ENCODE data around the gene GADL1. TPM values are rescaled to one million over a fixed set of nuclear protein-coding genes. Genes with fewer than 3 reads are reported as not detected.

GADL1 gene
- total RNA-seq, 1 experiment from 2014 or later = 0.09 TPM

DNA sequence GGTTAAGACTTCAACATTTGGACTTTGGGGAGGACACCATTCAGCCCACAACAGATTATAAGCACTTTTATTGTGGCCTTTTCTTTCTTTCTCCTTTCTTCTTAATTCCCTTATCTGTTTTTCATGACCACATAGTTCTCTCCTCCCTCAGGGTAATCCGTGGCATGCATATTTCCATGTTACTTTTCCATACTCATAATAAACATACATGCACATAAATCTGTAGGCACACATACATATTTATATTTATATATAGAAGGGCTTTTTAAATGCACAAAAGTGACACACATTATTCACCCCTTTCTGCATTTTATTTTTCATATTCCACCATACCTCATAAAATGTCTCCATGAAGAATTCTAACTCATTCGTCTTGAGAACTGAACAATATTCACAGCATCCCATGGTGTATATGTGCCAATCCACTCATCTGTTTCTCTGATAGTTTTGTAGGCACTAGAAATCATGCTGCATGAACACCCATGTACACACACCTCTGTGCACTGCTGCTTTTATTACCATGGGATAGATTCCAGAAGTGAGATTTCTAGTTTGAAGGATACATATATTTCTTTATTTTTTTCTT is 38.1 kb upstream of the GADL1 start:
- Mint-ChIP-seq H3K27me3 (ENCODE audit: low read depth) (no peaks in the 10 kb centered on the region), H3K36me3 (ENCODE audit: insufficient read depth in 1 of 3, low read depth in 3 of 3) (peaks cover 0 to 2% (median 0%) of the 10 kb centered on the region in 3 experiments; a peak in 1 of 7 replicates), H3K4me1 (no peaks in the 10 kb centered on the region), H3K4me3 (no peak overlapping the region), H3K9me3 (no peaks in the 10 kb centered on the region; a peak in 2 of 5 replicates), H3K27ac (no peak overlapping the region)
- Histone ChIP-seq H2BK15ac (ENCODE audit: low read depth, low read length) (no peak overlapping the region), H3K4me1 (ENCODE audit: insufficient read depth, low read length) (no peaks in the 10 kb centered on the region), H3K79me2 (ENCODE audit: insufficient read depth, low read length) (no peaks in the 10 kb centered on the region), H3K14ac (ENCODE audit: insufficient read depth, low read length) (no peak overlapping the region), H2AK5ac (ENCODE audit: insufficient read length, low read length) (no peak overlapping the region), H3K9ac (ENCODE audit: extremely low read depth, insufficient read length, low read length) (no peak overlapping the region), H4K8ac (replicated peaks; ENCODE audit: insufficient read length, low read depth, low read length) (no peak overlapping the region), H4K5ac (ENCODE audit: insufficient read length, low read depth, low read length) (no peak overlapping the region), H2BK12ac (ENCODE audit: insufficient read length, low read depth, low read length) (no peak overlapping the region), H3K4ac (ENCODE audit: low read depth, low read length) (no peak overlapping the region), H3K27ac (ENCODE audit: insufficient read length, low read depth, low read length) (no peak overlapping the region), H2BK5ac (ENCODE audit: insufficient read length, low read length) (no peak overlapping the region), H3K23ac (ENCODE audit: insufficient read length, low read depth, low read length) (no peak overlapping the region), H3K79me1 (ENCODE audit: insufficient read depth, low read depth, low read length, poor library complexity, severe bottlenecking) (no peaks in the 10 kb centered on the region), H4K91ac (ENCODE audit: insufficient read length, low read depth, low read length) (no peak overlapping the region), H2BK20ac (ENCODE audit: low read depth, low read length, poor library complexity, severe bottlenecking) (no peak overlapping the region), H2AFZ (ENCODE audit: low read length) (no peak overlapping the region), H3K56ac (ENCODE audit: insufficient read length, low read depth, low read length) (no peak overlapping the region), H4K20me1 (ENCODE audit: control insufficient read depth, insufficient read depth, insufficient read length) (no peaks in the 10 kb centered on the region), H3K18ac (ENCODE audit: insufficient read length, low read depth, low read length) (no peak overlapping the region), H3K27me3 (ENCODE audit: insufficient read depth, low read length) (no peaks in the 10 kb centered on the region), H3K4me2 (ENCODE audit: insufficient read depth, insufficient read length, low read length) (no peak overlapping the region), H3K9me3 (ENCODE audit: control insufficient read depth, low read depth, low read length) (no peaks in the 10 kb centered on the region), H3T11ph (ENCODE audit: low read length) (no peak overlapping the region), H3K23me2 (ENCODE audit: insufficient read length, low read depth, low read length, poor library complexity, severe bottlenecking) (no peaks in the 10 kb centered on the region), H2BK120ac (ENCODE audit: low read depth, low read length, poor library complexity, severe bottlenecking) (no peak overlapping the region)
- TF ChIP-seq, protein P1, sequence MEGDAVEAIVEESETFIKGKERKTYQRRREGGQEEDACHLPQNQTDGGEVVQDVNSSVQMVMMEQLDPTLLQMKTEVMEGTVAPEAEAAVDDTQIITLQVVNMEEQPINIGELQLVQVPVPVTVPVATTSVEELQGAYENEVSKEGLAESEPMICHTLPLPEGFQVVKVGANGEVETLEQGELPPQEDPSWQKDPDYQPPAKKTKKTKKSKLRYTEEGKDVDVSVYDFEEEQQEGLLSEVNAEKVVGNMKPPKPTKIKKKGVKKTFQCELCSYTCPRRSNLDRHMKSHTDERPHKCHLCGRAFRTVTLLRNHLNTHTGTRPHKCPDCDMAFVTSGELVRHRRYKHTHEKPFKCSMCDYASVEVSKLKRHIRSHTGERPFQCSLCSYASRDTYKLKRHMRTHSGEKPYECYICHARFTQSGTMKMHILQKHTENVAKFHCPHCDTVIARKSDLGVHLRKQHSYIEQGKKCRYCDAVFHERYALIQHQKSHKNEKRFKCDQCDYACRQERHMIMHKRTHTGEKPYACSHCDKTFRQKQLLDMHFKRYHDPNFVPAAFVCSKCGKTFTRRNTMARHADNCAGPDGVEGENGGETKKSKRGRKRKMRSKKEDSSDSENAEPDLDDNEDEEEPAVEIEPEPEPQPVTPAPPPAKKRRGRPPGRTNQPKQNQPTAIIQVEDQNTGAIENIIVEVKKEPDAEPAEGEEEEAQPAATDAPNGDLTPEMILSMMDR (conservative IDR thresholded peaks at IDR 0.05) = no peak
- WGBS (ENCODE audit: extremely low coverage, insufficient read length, low lambda C conversion rate) = no CpG with 5 or more reads among the region's 2 CpGs
- DNase-seq = no peak

Measured in H9 (cell line).